NCI-H1048 (cell line): ENCODE results near the gene ATF7.
"Not testable (repeated sequence)": the region's sequence is repeated elsewhere in the genome, so short reads cannot be mapped to it uniquely, and the experiment has no call there.

Experiments
- DNase-seq: peaks from one replicate; lab custom pipeline; 2025; lab: John Stamatoyannopoulos, UW

ATF7 gene

DNA sequence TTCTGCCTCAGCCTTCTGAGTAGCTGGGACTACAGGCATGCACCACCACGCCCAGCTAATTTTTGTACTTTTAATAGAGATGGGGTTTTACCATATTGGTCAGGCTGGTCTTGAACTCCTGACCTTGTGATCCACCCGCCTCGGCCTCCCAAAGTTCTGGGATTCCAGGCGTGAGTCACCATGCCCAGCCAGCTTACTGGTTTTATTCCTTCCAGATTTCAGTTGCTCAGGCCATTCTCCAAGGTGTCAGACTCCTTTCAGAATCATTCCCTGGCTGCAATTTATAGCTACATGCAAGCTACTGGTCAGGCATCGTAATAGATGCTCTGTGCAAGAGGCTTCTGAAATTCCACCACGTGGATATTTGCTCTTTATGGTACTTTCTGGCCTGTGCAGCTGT is 144.7 kb downstream of the ATF7 start:
- DNase-seq = not testable (repeated sequence)

DNA sequence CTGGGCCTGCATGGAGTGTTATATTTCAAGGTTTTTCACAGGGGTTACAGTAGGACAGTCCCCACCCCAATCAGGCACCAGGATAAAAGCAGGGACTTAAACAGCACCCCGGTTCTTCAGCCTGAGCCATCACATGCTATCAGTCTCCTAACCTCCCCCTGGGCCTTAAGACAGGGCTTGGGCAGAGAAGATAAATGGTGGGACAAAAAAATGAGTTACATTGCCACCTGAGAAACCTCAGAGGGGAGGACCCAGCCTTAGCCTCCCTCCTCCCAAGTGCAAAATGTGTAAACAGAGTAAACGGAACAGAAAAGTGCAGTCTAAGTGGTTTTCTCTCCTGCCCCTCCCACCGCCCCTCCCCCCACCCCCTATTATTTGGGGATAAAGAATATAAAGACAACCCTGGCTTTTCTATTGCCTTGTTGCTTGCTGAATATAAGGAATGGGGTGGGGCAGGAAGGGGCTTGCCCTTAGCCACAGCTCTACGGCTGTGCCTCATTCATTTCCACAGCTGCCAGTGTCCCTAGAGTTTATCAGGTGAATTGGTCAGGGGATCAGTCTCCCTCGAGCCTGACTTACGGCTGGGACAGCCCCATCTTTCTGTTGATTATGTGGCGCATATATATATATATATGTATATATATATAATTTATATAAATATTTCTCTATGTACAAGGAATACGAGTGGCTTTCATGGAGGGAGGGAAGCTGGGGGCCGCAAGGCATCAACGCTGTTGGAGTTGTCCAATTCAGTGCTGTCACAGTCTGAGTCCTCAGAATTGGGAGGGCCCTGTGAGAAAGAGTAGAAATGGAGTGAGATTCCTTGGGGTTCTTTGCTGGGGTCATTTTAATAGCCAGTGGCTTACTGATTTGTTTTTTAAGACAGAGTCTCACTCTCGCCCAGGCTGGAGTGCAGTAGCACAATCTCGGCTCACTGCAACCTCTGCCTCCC is 145.4 kb downstream of the ATF7 start:
- no peak for DNase-seq

DNA sequence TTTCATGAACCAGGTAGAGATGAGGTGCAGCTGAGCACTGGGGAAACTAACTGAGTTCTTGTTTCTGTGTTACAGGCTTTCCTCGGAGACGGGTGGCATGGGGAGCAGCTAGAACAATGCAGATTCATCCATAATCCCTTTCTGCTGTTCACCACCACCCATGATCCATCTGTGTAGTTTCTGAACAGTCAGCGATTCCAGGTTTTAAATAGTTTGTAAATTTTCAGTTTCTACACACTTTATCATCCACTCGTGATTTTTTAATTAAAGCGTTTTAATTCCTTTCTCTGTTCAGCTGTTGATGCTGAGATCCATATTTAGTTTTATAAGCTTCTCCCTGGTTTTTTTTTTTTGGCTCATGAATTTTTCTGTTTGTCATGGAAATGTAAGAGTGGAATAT is 146.9 kb downstream of the ATF7 start:
- no peak for DNase-seq

DNA sequence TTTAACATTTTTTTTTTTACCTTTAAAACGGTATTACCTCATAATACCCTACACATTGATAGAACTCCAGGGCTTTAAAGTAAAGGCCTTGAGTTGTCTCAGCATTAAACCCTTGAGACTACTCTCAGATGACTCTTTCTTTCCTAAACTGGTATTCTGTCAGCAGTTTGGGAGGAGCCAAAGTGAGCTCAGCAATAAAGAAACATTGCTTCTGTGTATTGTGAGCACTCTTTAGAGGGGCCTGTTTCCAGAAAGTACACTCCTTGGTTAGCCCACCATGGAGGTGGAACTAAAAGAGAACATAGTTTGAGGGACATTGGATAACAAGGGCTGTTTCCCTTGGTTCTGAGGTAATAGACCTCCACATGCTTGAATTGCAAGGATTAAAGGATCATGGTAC is 147.3 kb downstream of the ATF7 start:
- no peak for DNase-seq

DNA sequence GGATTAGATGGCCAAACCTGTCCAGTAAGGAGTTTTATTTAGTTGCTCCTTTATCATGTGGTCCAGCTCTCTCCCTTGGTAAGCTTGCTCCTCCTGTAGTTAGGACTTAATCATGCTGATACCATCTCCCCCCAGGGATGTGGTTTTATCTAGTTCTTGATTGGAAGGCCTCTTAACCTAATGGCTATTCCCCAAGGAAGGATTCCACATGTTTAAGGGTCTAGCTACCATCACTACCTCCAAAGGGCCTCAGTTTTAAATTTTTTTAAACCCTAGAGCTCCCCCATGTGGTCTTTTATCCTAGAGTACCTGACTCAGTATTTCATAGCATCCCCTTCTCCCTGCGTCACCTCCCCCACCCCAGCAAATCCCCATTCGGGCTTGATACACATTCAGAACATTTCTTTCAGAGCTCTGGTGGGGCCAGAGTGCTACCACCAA is 149.4 kb downstream of the ATF7 start:
- DNase-seq = no peak

DNA sequence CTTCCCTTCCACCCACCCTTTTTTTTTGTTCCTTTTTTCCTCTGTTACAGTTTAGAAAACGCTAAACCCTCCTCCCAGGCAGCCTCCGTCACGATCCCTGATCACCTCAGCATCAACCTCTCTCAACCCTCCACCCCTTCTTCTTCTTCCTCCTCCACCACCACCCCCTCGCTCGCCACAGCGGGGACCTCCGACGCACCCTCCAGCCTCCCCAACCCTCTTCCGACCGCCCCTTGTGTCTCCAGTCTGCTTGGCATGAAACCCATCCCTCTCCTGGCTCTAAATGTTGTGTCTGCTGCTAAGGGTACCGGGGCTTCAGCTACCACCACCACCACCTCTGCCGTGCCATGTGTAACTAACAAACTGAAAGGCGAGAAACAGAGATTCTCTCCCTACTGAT is 151.4 kb downstream of the ATF7 start:
- DNase-seq = no peak

DNA sequence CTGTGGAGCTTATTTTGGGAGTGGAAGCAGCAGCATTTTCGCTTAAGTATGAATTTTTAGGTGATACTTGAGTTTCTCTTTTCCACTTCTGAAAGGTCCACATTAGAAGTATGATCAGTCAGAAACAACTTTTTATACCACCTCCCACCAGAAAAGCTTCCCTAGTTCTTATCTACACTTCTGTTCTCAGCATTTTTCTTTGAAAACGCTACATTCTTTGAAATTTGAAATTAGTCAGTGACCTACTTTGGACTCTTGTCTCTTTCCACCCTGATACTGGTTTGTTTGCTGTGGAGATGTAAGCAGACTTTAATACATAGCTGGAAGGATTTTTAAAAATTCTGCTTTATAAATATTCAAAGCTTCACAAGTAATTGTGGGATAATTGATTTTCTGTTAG is 152.1 kb downstream of the ATF7 start:
- no peak for DNase-seq

DNA sequence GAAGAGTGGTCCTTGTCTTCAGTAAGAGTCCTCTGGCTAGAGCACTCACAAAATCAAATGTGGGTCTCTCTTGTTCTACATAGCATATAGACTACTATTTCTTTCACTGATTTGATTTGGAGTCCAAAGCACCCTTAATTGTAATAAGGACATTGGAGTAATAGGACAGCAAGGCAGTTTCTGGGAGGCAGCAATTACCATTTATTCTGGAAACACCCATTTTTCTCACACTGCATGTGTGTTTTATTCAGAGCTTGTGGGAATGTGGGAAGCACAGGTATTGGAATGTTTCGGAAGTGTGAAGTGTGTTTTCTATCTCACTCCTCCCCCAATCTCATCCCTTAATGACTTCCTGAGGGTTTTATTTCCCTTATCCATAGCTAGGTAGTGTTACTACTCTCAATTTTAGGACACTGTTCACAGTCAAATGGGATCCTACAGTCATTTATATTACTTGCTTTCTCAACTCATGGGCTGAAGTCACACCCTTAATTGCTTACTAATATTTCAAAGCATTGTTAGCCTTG is 154.1 kb downstream of the ATF7 start:
- no peak for DNase-seq

DNA sequence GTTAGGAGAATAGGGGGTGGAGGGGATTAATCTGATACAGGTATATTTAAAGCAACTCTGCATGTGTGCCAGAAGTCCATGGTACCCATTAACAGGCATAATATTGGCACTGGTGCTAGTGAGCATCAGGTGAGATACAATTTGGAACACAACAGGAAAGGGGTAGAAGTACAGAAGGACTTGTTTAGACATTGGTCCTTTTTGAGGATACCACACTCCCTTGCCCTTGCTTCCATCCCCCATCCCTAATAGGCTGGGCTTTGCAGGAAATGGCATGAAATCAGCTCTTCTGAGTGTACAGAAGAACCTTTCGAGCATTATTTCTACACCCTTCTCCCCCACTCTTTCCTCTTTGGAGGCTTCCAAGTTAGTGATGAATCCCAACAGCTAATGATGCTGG is 157.9 kb downstream of the ATF7 start:
- DNase-seq = no peak

DNA sequence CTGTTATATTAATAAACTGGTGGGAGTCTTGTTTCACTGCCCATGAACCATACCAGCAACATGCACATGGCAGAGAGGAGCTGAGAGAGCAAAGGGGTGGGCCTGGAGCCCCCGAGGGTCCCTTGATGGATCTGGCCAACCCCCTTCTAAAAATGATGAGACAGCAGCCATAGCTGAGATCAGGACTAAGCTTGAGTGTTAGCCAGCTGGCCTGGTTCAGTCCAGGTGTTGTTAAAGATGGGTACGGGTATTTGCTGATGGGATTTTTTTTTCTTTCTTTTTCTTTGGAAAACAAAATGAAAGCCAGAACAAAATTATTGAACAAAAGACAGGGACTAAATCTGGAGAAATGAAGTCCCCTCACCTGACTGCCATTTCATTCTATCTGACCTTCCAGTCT is 158.3 kb downstream of the ATF7 start:
- no peak for DNase-seq

DNA sequence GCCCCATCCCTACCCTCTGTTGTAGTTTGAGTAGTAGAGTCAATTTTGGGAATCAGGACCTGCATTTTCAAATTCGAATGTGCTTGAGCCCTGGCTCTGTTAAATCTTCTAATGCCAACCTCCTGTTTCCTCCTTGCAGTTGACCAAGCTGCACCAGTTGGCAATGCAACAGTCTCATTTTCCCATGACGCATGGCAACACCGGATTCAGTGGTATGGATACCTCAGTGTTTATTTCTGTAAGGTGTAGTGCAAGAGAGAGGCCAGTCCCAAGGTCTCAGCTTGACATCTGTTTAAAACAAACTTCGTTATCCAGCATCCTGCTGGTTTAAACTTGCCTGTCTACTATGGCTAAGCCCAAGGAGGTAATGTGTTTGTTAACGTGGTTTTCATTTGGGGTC is 159.1 kb downstream of the ATF7 start:
- DNase-seq = no peak

DNA sequence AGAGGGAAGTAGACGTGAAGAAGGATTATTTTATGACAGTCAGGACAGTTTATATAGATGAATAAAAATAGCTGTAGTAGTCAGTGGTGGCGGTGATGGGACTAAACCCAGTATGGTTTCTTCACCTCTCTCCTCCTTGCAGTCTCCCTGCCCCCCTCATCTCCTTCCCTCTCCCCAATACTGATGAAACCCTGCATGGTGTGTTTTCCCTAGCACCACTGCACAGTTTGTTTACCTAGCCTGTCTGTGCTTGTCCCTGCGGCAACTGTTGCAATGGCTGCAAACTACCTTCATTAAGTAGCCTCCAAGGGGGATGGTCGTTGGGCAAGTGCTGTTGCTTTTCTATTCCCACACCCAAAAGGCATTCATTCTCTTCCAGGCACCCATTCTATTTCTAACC is 159.5 kb downstream of the ATF7 start:
- DNase-seq = no peak

DNA sequence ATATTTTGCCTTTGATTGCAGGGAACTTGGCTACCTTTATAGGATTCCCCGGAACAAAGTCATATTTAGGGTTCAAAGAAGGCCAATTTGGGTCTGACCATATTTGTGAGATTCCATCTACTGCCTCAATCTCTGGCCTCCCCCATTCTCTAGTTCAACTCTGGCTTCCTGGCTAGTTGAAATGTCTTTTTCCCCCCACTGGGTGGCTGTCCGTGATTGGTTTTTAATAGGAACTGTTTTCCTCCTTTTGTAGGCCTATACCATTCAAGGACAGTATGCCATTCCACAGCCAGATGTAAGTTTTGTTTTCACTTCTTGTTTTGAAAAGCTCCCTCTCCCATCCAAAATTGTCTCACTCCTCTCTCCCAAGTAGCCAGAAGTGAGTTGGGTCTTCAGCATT is 160.5 kb downstream of the ATF7 start:
- no peak for DNase-seq

DNA sequence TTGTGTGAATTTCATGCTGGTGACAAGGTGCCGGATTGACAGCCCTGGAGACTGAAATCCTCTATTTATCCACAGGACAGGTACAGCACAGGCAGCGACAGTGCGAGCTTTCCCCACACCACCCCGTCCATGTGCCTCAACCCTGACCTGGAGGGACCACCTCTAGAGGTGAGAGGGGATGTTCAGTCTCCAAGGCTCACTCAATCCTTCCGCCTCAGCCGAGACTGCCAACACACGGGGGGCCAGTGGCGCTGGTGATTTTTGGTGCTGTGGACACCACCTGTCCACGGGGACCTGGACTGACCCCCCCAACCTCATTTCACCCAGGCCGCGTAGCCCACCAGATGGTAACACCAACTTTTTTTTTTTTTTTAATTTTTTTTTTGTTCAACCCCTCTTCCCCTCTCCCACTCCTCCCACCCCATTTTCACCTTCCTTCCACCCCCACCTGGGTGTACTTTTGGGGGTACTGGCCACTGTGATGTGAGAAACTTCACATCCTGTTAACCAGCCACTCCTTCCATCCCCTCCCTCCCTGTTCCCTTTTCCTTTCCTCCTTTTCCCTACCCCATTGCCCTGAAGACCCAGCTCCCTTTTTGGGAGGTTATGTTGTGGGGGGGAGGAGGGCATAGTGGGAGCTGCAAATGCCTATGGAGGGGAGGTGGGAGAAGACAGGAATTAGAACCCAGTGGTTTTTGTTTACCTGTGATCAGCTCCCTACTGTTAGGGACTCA is 161.3 kb downstream of the ATF7 start:
- DNase-seq = no peak

DNA sequence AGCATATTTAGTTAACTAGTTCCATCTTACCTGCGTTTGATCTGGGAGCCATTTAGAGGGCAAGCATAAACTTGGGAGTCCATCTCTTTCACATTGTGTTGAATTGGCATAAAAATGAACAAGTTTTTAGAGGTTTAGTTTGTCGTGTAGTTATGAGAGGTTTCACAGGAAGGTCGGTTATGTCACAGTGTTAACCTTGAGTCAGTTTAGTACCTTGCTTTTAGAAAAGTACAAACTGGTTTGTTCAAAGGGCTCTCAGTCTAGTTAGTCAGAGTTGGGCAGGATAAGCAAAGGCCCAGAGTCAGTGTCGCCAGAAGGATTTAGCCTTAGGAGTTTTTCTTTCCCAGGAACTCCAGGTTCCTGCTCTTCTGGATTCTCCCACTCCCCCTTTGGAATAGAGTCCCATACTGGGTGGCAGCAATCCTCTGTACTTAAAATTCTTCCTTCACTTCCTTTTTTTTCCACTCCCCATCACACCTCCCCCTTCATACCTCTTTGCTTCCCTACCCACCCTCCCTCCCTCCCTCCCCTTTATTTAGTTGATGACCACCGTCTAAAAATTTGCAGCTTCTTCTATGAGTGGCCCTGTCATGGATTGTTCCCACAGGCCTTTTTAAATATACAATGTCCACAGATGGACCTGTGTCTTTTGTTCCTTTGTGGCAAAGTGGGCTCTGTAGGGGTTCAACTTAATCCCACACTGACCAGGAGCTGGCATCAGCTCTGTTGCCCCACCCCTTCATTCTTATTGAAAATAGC is 162.2 kb downstream of the ATF7 start:
- DNase-seq = no peak

DNA sequence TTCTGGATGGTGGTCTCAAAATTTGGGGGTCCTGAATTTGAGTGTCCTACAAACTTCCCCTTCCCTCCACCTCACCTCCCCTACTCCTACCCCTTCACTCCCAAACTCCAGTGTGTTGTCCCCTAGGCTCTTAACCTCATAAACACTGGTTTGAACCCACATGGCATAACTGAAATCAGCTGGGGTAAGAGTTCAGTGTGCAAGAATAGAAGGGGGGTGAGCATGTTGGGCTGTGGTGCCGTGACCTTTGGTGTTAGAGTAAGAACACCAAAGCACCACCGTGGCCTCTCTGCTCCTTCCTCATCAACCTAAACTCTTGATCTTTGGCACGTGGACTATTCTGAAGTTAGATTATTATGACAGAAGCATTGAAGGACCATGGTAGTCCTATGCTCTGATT is 163.2 kb downstream of the ATF7 start:
- DNase-seq = no peak

DNA sequence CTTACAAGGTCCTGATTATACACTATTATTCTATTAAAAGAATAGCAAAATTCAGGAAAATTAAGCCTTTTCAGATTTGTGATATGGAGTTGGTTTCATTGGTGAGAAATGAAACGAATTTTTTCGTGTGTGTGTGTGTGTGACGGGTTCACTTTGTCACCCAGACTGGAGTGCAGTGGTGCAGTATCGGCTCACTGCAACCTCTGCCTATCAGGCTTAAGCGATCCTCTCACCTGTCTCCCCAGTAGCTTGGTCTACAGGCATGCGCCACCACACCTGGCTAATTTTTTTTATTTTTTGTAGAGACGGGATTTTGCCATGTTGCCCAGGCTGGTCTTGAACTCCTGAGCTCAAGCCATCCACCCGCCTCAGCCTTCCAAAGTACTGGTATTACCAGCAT is 164.6 kb downstream of the ATF7 start:
- no peak for DNase-seq

DNA sequence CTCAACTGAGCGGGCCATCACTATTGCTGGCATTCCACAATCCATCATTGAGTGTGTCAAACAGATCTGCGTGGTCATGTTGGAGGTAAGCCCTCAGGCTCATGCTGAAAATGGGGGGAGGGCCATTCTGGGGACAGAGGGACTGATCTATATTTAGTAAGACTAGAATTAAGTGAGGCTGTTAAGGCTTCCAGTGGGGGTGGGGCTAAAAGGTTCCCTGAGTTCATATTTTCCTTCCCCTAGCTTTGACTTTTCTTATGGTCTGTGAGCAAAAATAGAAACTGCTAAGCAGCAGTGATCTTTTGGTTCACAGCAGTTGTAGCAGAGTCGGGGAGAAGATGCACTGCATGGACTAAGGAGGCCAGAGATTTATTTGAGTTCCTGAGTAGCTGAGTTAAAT is 165.1 kb downstream of the ATF7 start:
- DNase-seq = no peak

DNA sequence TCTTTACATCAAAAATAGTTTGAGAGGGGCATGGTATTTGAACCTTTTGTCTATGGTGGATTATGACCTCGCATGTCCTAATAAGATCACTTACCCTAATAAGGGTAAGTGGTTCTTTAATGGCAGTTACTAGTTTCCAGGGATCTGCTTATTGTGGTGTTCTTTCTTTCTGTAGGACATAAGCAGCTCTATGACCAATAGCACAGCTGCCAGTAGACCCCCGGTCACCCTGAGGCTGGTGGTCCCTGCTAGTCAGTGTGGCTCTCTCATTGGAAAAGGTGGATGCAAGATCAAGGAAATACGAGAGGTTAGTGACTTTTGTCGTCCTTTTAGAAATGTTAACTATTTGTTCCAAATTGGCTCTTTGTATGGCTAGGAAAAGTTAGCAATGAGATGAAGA is 167.1 kb downstream of the ATF7 start:
- DNase-seq = no peak
